ENCODE results near the gene GOLGA6B.
"Not testable (repeated sequence)": the region's sequence is repeated elsewhere in the genome, so short reads cannot be mapped to it uniquely, and the experiment has no call there.

GOLGA6B gene

GRCh38 chr15:72654397-72654796 is at the start of gene GOLGA6B:
TSS of gene GOLGA6B (plus strand) at chr15:72654697. CDS start at chr15:72654738, 41 bp downstream.
- not testable (repeated sequence) for FAIRE-seq

DNA sequence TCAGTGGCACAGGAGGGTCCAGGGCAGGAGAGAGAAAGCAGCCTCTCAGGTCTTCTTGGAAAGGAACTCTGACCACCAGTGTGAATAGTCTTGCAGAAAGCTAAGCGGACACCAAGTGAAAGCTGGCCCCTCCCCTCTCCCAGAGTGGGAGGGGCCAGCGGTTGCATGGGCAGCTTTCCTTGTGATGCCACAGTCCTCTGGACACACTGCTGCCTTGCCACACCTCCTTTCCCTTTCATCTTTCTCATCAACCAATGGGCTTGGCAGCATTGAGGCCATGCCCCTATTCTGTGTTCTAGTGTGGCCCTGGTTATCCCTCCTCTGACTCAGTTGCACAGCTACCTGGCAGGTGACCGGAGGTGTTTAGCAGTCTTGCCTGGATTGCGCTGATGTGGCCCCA is 49.7 kb upstream of the GOLGA6B start:
- DNase-seq (ENCODE audit: insufficient read length, low spot score) (no peak), FAIRE-seq (no peak)

More at GRCh38 chr15:72654397-72654796, at the start of gene GOLGA6B:
- DNase-seq (ENCODE audit: insufficient read length, low spot score) = not testable (repeated sequence)

DNA sequence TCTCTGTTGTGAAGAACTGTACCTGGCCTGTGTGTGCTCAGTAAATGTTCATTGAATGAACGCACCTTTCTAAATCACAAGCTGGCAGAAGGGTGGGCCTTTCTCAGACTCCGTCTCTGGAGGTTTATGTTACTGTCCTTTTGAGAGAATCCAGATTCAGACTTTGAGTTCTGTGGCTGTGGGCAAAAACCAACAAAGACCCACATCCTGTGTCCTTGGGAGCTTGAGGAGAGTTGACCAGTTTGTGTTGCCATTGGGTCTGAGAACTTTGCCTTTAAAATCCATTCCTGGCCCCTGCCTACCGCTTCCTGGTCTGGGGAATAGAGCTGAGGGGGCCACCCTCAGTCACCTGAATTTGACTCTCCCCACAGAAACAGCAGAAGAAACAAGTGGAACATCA is 46.4 kb upstream of the GOLGA6B start:
- FAIRE-seq; DNase-seq (ENCODE audit: insufficient read length, low spot score): not testable (repeated sequence)

- DNase-seq (ENCODE audit: insufficient read length, low spot score) (no peak), FAIRE-seq (no peak)
Observed at GRCh38 chr15:72609862-72610261, 44.6 kb upstream of the GOLGA6B start.

DNA sequence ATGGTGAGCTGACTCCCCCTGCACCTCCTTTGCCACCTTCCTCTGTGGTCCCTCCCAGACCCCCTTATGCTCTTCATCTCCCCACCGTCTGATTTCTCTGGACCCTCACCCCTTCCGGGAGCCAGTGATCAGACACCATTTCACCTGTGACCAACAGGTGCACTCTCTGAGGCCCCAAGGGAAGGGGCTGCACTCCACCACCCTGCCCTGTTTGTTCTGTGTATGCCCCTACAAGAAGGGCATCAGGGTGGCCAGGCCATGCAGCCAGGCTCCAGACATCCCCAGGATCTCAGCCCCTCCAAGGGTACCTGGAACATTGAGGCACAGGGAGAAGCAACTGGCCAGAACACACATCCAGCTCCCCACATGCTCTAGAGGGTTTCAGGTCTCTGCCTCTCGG is 42.2 kb upstream of the GOLGA6B start:
- not testable (repeated sequence) for FAIRE-seq; DNase-seq (ENCODE audit: insufficient read length, low spot score)

- DNase-seq (ENCODE audit: insufficient read length, low spot score) (no peak), FAIRE-seq (no peak)
Observed at GRCh38 chr15:72614810-72615532, 39.5 kb upstream of the GOLGA6B start.

- not testable (repeated sequence) for DNase-seq (ENCODE audit: insufficient read length, low spot score)
Observed at GRCh38 chr15:72615533-72616233, 38.8 kb upstream of the GOLGA6B start.

DNA sequence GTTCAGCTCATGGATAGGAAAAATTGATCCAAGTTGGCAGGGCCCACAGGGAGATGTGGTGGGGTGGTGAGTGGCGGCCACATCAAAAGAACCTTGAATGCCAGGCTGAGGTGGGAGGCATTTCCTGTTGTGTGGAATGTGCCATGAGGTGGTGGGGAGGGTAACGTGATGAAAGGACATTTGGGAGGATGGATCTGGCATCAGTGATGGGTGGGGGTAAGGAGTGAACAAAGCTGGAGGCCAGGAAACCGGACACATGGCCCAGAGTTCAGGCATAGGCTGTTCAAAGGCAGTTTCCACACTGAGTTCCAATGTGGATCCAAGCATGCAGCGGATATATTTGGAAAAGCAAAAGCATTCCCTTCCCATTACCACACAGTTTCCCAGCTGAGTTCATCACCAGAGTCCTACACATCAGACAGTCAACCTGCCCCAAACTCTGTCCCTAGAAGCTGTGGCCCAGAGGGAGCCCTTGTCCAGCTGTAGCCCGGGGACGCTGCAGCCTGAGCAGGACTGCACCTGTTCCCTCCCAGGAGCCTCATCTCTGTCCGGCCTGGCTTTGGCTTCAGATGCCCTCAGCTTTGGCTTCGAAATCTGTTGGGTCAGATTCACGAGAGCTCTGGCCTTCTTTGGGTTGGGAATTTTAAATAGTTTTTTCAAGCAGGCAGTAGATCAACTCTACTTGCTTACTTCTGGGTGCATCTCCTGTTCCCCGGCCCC is 37.8 kb upstream of the GOLGA6B start:
- no peak for FAIRE-seq

More at GRCh38 chr15:72615533-72616233, 38.8 kb upstream of the GOLGA6B start:
- not testable (repeated sequence) for FAIRE-seq

DNA sequence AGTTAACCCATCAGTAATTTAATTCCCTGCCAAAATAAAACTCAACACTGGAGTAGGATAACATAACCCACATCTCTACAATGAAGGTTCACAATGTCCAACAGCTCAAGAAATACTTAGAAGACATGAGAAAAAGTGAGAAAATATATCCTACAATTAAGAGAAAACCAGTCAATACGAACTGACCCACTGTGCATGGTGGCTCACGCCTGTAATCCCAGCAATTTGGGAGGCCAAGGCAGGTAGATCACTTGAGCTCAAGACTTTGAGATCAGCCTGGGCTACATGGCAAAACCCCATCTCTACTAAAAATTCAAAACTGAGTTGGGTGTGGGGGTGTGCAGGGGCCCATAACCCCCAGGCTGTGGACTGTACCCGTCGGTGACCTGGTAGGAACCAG is 30.6 kb upstream of the GOLGA6B start:
- not testable (repeated sequence) for DNase-seq (ENCODE audit: insufficient read length, low spot score); FAIRE-seq

More for the DNA sequence above, 37.8 kb upstream of the GOLGA6B start:
- no peak for DNase-seq (ENCODE audit: insufficient read length, low spot score)

DNA sequence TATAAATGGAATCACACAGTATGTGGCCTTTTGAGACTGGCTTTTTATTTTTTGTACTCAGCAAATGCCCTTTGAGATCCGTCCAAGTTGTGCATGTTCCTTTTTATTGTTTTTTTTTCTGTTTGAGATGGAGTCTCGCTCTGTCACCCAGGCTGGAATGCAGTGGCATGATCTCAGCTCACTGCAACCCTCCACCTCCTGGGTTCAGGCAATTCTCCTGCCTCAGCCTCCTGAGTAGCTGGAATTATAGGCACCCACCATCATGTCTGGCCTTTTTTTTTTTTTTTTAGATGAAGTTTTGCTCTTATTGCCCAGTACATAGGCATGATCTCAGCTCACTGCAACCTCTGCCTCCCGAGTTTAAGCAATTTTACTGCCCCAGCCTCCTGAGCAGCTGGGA is 28.3 kb upstream of the GOLGA6B start:
- DNase-seq (ENCODE audit: insufficient read length, low spot score); FAIRE-seq: not testable (repeated sequence)

DNA sequence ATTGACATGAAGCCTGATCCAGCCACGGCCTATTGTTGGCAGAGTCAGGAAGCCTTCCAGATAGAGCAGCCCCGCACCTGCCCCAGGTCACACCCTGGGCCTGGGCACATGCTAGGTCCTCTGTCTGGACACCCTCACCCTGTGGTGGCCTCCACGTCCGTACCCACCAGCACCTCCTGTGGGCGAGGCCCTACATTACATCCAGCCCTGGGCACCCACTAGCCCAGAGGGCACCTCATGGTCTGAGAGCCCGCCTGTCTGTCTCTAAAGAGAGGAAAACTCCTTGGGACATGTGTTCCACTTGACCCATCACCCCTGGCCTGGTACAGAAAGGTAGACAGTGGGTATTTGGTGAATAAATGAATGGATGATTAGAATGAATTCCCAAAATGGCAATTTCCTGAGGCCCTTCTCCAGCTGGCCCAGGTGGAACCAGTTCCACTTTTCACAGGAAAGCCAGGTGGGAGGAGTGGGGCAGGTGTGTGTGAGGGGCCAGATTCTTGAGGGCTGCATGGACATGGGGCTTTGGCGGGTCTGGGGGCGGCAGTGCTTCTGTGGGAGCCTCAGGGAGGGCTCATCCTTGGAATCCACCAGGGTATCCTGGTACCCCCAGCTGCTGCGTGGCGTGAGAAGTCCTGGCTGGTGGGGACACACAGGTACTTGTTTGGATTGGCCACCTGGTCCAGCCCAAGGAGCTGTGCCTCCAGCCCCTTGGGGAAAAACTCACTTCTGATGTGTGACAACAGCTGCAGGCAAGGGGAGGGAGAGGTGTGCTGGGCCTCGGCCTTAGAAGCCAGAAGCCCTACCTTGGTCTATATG is 26.0 kb upstream of the GOLGA6B start:
- not testable (repeated sequence) for DNase-seq (ENCODE audit: insufficient read length, low spot score); FAIRE-seq

DNA sequence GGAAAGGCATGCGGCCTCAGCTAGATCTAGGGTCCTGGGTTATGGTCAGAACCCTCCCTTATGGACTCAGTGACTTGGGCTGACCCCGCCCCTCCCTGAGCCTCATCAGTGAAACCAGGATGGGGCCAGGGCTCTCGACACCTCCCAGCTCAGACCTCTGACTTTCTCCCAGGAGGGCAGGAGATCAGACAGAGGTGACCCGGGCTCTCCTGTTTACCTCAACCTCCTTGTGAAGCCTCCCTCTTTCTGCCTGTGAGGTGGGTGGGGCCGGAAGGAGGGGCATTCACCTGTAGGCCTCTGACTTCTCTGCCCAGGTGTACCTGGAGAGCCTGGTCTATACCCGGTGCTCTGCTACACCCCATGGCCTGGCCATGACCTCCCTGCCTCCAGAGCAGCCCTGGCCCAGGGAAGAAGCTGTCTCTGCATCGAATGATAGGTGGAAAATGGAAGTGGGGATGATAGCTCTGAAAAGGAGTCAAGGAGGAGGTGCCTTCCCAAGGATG is 25.4 kb upstream of the GOLGA6B start:
- not testable (repeated sequence) for FAIRE-seq; DNase-seq (ENCODE audit: insufficient read length, low spot score)

- FAIRE-seq = peak; percentile 46
- not testable (repeated sequence) for DNase-seq (ENCODE audit: insufficient read length, low spot score)
Observed at GRCh38 chr15:72636519-72637282, 17.8 kb upstream of the GOLGA6B start.

DNA sequence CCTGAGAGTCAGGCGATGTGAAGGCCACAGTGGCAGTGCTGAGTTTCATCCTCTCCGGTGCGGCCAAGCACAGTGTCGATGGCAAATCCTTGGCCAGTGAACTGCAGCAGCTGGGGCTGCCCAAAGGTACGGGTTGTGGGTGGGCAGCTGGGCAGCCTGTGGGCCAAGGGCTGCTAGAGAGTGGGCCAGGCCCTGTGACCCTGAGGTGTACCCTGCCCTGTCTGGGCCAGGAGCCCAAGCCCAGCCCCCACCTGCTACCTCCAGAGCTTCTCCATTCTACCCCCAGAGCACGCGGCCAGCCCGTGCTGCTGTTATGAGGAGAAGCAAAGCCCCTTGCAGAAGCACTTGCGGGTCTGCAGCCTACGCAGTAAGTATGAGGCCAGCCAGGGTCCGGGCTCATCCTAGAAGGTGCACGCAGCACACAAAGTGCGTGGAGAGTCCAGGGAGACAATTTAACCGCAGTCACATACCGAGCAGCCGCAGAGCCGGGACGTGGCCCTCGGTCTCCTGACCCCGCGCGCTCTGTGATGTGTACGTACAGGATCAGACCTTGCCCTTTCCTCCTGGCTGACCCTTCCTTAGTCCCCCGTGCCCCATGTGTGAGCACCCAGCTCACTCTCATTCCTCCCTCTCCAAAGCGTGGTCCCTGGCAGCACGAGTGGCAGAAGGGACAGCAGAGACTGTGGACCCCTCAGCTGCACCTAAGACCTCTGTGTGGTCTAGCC is 14.6 kb upstream of the GOLGA6B start:
- DNase-seq (ENCODE audit: insufficient read length, low spot score); FAIRE-seq: not testable (repeated sequence)

DNA sequence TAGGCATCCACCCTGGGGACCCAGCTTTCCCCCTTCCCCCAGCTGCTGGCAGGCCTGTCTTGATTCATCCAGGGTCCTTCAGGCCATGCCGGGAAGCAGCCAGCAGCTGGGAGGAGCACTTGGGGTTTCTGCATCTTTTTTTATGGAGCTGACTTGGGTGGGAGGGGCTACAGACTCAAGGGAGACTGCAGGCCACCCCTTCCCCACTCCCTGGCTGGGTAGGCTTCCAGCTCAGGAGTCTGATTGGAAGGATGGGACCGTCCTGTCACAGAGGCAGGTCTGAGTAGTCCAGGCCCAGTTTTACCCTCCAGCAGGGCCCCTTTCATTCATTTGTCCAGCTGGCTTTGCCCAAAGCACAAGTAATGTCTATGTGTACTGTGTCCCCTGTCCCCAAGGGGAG is 12.2 kb upstream of the GOLGA6B start:
- not testable (repeated sequence) for FAIRE-seq; DNase-seq (ENCODE audit: insufficient read length, low spot score)

DNA sequence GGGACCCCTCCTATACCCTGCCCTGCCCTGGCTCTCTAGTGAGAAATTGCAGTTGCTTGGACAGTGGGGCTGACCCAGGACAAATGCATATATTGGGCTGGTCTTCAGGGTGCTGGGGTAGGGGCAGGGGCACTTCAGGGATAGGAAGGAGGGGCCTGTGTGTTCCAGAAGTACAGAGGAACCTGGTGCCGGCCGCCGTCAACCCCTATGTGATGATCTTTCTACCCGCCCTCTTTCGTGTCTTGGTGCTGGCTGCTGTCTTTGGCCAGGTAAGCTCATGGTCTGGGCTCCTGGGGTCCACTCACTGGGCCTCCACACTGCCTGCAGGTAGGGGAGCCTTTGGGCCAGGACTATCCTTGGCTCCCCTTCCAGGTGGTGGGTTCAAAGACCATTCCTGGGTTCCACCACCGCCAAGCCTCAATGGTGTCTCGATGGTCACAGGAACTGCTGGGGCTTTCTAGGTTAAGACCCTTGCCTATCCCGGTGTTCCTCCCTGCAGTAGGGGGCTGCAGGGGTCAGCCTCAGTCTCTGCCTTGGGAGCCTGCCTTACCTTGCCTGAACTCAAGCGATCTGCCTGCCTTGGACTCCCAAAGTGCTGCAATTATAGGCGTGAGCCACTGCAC is 5.8 kb upstream of the GOLGA6B start:
- not testable (repeated sequence) for FAIRE-seq; DNase-seq (ENCODE audit: insufficient read length, low spot score)

DNA sequence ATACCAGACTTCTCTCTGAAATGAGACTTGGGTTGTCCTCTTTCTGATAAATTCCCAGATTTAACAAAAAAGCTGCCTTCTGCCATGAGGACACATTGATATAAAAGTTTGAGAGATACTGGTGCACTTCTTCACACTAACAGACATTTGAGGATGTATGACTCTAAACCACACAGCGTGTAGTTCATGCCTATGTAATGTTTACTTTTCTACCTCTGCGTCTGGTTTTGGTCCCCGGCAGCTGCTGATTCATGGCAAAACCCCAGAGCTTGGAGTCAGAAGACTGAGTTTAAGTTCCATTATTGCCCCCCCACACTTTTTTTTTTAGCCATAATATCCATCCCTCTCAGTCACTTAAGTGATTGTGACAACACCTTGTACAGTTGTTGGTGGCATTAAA is 1.5 kb downstream of the GOLGA6B start:
- FAIRE-seq; DNase-seq (ENCODE audit: insufficient read length, low spot score): not testable (repeated sequence)

- FAIRE-seq; DNase-seq (ENCODE audit: insufficient read length, low spot score): not testable (repeated sequence)
Observed at GRCh38 chr15:72661081-72661480, 6.6 kb downstream of the GOLGA6B start.
